Fibroblast of villous mesenchyme (primary cell): ENCODE results near the gene ANKRD49. TPM values are rescaled to one million over a fixed set of nuclear protein-coding genes. Genes with fewer than 3 reads are reported as not detected.

Experiments used
- DNase-seq: peaks from one replicate; pipeline ENCODE4 v3.0.0-alpha.2; 2010; ENCODE audit warnings: low read depth
- H3K4me3 ChIP-seq: 2 replicates; pipeline ENCODE4 v1.5.1; 2011; ENCODE audit warnings: low read depth, mild to moderate bottlenecking, low read length
- CTCF ChIP-seq: IDR thresholded peaks from 2 replicates; pipeline ENCODE4 v1.5.1; 2012; ENCODE audit warnings: low read depth, mild to moderate bottlenecking, low read length; ENCODE audit not compliant: insufficient read depth
- total RNA-seq: library from RNA; depleted of rRNA; stranded (reverse); fragments of >200 nt; gene quantifications from 2 replicates; pipeline ENCODE4 v1.2.3, GENCODE V29; 2012

Gene ANKRD49
- total RNA-seq, 1 donor, result 14.2 TPM

- DNase-seq, result no peak
- no peak overlapping the region for H3K4me3 ChIP-seq
- no peak for TF ChIP-seq CTCF
Observed at GRCh38 chr11:94452988-94453387, 40.8 kb upstream of the ANKRD49 start.

GRCh38 chr11:94454301-94454700, 39.5 kb upstream of the ANKRD49 start:
- no peak for TF ChIP-seq CTCF
- no peak overlapping the region for H3K4me3 ChIP-seq
- DNase-seq, result no peak

GRCh38 chr11:94455861-94456260, 37.9 kb upstream of the ANKRD49 start:
- no peak for TF ChIP-seq CTCF
- no peak overlapping the region for H3K4me3 ChIP-seq
- no peak for DNase-seq

- no peak overlapping the region for H3K4me3 ChIP-seq
- DNase-seq, result no peak
- no peak for TF ChIP-seq CTCF
Observed at GRCh38 chr11:94457118-94458029, 36.4 kb upstream of the ANKRD49 start.

GRCh38 chr11:94459576-94459975, 34.2 kb upstream of the ANKRD49 start:
- no peak for DNase-seq
- no peak for TF ChIP-seq CTCF
- H3K4me3 ChIP-seq, result no peak overlapping the region

GRCh38 chr11:94469416-94469815, 24.4 kb upstream of the ANKRD49 start:
- no peak overlapping the region for H3K4me3 ChIP-seq
- TF ChIP-seq CTCF, result no peak
- DNase-seq, result no peak
